ENCODE results near the gene MRPL44. TPM values are rescaled to one million over a fixed set of nuclear protein-coding genes. Genes with fewer than 3 reads are reported as not detected.

The MRPL44 gene
- total and polyA plus RNA-seq, 2 donors (not counting 1 experiment from before 2014, with no cell fraction given) = 27.4 to 34.0 TPM

- Histone ChIP-seq H4K20me1 (ENCODE audit: control insufficient read depth, extremely low read depth, insufficient read depth, low read length) (no peaks in the 10 kb centered on the region), H3K4me3 (replicated peaks in 1 of 4; ENCODE audit: control extremely low read depth in 1 of 4, insufficient read depth in 1 of 4, low read depth in 3 of 4, low read length in 4 of 4) (no peak overlapping the region), H3K4me2 (ENCODE audit: extremely low read depth, insufficient read depth, low read length) (no peak overlapping the region), H3K27me3 (ENCODE audit: control insufficient read depth, insufficient read depth, low read length) (no peaks in the 10 kb centered on the region), H3K9me3 (ENCODE audit: control insufficient read depth, insufficient read depth, low read depth, low read length) (no peaks in the 10 kb centered on the region), H3K9ac (ENCODE audit: insufficient read depth, low read length) (no peak overlapping the region), H3K79me2 (ENCODE audit: control insufficient read depth, insufficient read depth, low read length) (peaks cover 32% of the 10 kb centered on the region), H3K4me1 (ENCODE audit: control insufficient read depth, extremely low read depth, insufficient read depth, low read length) (peaks cover 3% of the 10 kb centered on the region), H3K27ac (ENCODE audit: insufficient read depth, low read length) (no peak overlapping the region), H3K36me3 (ENCODE audit: control insufficient read depth, insufficient read depth, low read length) (no peaks in the 10 kb centered on the region), H2AFZ (ENCODE audit: low read length) (no peak overlapping the region)
- TF ChIP-seq, protein P1, sequence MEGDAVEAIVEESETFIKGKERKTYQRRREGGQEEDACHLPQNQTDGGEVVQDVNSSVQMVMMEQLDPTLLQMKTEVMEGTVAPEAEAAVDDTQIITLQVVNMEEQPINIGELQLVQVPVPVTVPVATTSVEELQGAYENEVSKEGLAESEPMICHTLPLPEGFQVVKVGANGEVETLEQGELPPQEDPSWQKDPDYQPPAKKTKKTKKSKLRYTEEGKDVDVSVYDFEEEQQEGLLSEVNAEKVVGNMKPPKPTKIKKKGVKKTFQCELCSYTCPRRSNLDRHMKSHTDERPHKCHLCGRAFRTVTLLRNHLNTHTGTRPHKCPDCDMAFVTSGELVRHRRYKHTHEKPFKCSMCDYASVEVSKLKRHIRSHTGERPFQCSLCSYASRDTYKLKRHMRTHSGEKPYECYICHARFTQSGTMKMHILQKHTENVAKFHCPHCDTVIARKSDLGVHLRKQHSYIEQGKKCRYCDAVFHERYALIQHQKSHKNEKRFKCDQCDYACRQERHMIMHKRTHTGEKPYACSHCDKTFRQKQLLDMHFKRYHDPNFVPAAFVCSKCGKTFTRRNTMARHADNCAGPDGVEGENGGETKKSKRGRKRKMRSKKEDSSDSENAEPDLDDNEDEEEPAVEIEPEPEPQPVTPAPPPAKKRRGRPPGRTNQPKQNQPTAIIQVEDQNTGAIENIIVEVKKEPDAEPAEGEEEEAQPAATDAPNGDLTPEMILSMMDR (conservative IDR thresholded peaks at IDR 0.05 in 1 of 2, IDR thresholded peaks at IDR 0.05 in 1 of 2; ENCODE audit: low read depth in 1 of 2, low read length in 2 of 2) = no peak
- no peak for TF ChIP-seq EZH2 (IDR thresholded peaks at IDR 0.05; ENCODE audit: low read length, missing control alignments)
- no peak for DNase-seq (ENCODE audit: low read depth in 2 of 2)
These were observed 48.1 kb upstream of the MRPL44 start for GRCh38 chr2:223909001-223909741.

DNA sequence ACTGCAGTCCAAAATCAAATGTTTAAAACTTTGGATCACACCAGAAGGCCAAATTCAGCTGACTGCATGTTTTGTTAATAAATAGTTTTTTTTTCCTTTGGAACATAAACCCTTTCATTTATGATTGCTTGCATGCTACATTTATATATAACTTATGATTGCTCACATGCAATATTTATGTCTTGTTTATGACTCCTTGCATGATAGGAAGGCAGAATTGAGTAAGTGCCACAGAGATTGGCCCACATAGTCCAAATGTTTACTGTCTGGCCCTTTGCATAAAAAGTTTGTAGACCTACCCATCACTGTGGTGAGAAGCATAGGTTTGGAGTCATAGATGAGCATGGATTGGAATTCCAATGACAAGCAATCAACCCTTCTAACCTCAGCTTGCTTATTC is 42.9 kb upstream of the MRPL44 start:
- Histone ChIP-seq H3K9me3 (ENCODE audit: control insufficient read depth, insufficient read depth, low read depth, low read length) (no peaks in the 10 kb centered on the region), H3K27ac (ENCODE audit: insufficient read depth, low read length) (peak overlapping the region; percentile 15), H3K4me1 (ENCODE audit: control insufficient read depth, extremely low read depth, insufficient read depth, low read length) (peaks cover 6% of the 10 kb centered on the region), H3K9ac (ENCODE audit: insufficient read depth, low read length) (no peak overlapping the region), H2AFZ (ENCODE audit: low read length) (no peak overlapping the region), H3K4me2 (ENCODE audit: extremely low read depth, insufficient read depth, low read length) (peak overlapping the region; percentile 19), H3K79me2 (ENCODE audit: control insufficient read depth, insufficient read depth, low read length) (peaks cover 26% of the 10 kb centered on the region), H3K4me3 (replicated peaks in 1 of 4; ENCODE audit: control extremely low read depth in 1 of 4, insufficient read depth in 1 of 4, low read depth in 3 of 4, low read length in 4 of 4) (no peak overlapping the region), H3K36me3 (ENCODE audit: control insufficient read depth, insufficient read depth, low read length) (peaks cover 4% of the 10 kb centered on the region), H4K20me1 (ENCODE audit: control insufficient read depth, extremely low read depth, insufficient read depth, low read length) (peaks cover 1% of the 10 kb centered on the region), H3K27me3 (ENCODE audit: control insufficient read depth, insufficient read depth, low read length) (no peaks in the 10 kb centered on the region)
- TF ChIP-seq, protein P1 (conservative IDR thresholded peaks at IDR 0.05 in 1 of 2, IDR thresholded peaks at IDR 0.05 in 1 of 2; ENCODE audit: low read depth in 1 of 2, low read length in 2 of 2) = no peak
- no peak for TF ChIP-seq EZH2 (IDR thresholded peaks at IDR 0.05; ENCODE audit: low read length, missing control alignments)
- DNase-seq (ENCODE audit: low read depth in 2 of 2) = peak in 1 of 2 donors; percentile 63

GRCh38 chr2:223915071-223915470 is 42.2 kb upstream of the MRPL44 start:
- H3K36me3 ChIP-seq (ENCODE audit: control insufficient read depth, insufficient read depth, low read length) = peaks cover 4% of the 10 kb centered on the region
- no peak for DNase-seq (ENCODE audit: low read depth in 2 of 2)
- H2AFZ ChIP-seq (ENCODE audit: low read length) = no peak overlapping the region
- no peaks in the 10 kb centered on the region for H3K9me3 ChIP-seq (ENCODE audit: control insufficient read depth, insufficient read depth, low read depth, low read length)
- H3K9ac ChIP-seq (ENCODE audit: insufficient read depth, low read length) = no peak overlapping the region
- peaks cover 28% of the 10 kb centered on the region for H3K79me2 ChIP-seq (ENCODE audit: control insufficient read depth, insufficient read depth, low read length)
- TF ChIP-seq, protein P1 (conservative IDR thresholded peaks at IDR 0.05 in 1 of 2, IDR thresholded peaks at IDR 0.05 in 1 of 2; ENCODE audit: low read depth in 1 of 2, low read length in 2 of 2) = no peak
- no peak overlapping the region for H3K4me3 ChIP-seq (replicated peaks in 1 of 4; ENCODE audit: control extremely low read depth in 1 of 4, insufficient read depth in 1 of 4, low read depth in 3 of 4, low read length in 4 of 4)
- H3K4me1 ChIP-seq (ENCODE audit: control insufficient read depth, extremely low read depth, insufficient read depth, low read length) = peaks cover 4% of the 10 kb centered on the region
- H4K20me1 ChIP-seq (ENCODE audit: control insufficient read depth, extremely low read depth, insufficient read depth, low read length) = peaks cover 1% of the 10 kb centered on the region
- H3K27me3 ChIP-seq (ENCODE audit: control insufficient read depth, insufficient read depth, low read length) = no peaks in the 10 kb centered on the region
- no peak overlapping the region for H3K27ac ChIP-seq (ENCODE audit: insufficient read depth, low read length)
- H3K4me2 ChIP-seq (ENCODE audit: extremely low read depth, insufficient read depth, low read length) = no peak overlapping the region
